Measurements from ENCODE around the gene MATCAP1. TPM values are rescaled to one million over a fixed set of nuclear protein-coding genes. Genes with fewer than 3 reads are reported as not detected.

MATCAP1 gene
- total and polyA plus RNA-seq, 2 of the 13 experiments (the other 11 are each of a cell fraction or from before 2014, with no cell fraction given) = 11.2 to 24.5 TPM

- Histone ChIP-seq H3K36me3 (replicated peaks in 1 of 2; ENCODE audit: control insufficient read depth in 1 of 2, insufficient read depth in 2 of 2, low read length in 2 of 2) (peaks cover 17 to 32% of the 10 kb centered on the region in 2 experiments; a peak in 4 of 5 replicates), H3K4me3 (replicated peaks in 1 of 3; ENCODE audit: insufficient read depth in 1 of 3, low read depth in 2 of 3, low read length in 3 of 3) (peak within 1 kb of the TSS; percentile 64 to 77 (median 73)), H4K20me1 (ENCODE audit: insufficient read depth, low read length) (peaks cover 9% of the 10 kb centered on the region; the same call in 1 of the 2 replicates), H3K27me3 (ENCODE audit: control insufficient read depth in 1 of 2, insufficient read depth in 2 of 2, low read length in 2 of 2) (no peaks in the 10 kb centered on the region; a peak in 1 of 5 replicates), H3K79me2 (ENCODE audit: insufficient read depth, low read length) (no peaks in the 10 kb centered on the region), H2AFZ (ENCODE audit: low read length) (no peak within 1 kb of the TSS), H3K9me3 (ENCODE audit: low read length) (no peaks in the 10 kb centered on the region), H3K4me1 (ENCODE audit: insufficient read depth, low read length) (peaks cover 21% of the 10 kb centered on the region), H3K4me2 (ENCODE audit: low read depth, low read length) (peak within 1 kb of the TSS; percentile 96), H3K27ac (ENCODE audit: extremely low read length, insufficient read depth, low read length) (peak within 1 kb of the TSS; percentile 1), H3K9ac (ENCODE audit: insufficient read depth, low read depth, low read length) (peak within 1 kb of the TSS; percentile 63)
- no TSS peak for BruUV-seq (replicated peaks)
- in situ Hi-C loops (cut with HindIII; ENCODE audit: extremely low pct_ligation_motif_present, low pct_unique_long_range_greater_than_20kb) = no loop called here
- 3% methylated on average over 13 of the region's 34 CpGs for WGBS (ENCODE audit: low lambda C conversion rate)
- ChIA-PET POLR2A (interaction anchor here (0.9 to 4.1 kb wide), 15 partner anchors 9 to 246 kb away, joined by 3 to 31 read pairs (median 6); partner anchors contain the start of genes CBFB, FBXL8, NOL3 and PHAF1), CTCF (ENCODE audit: low intra/inter-chr PET ratio, low total read pairs) (no interaction called here)
- intact Hi-C loops (cut with micrococcal nuclease; ENCODE audit: unreplicated experiment) = loop anchor here (10.0 kb wide), 1 partner anchor 256 kb away; no protein-coding TSS in a partner anchor
- FAIRE-seq (peak; percentile 52), DNase-seq (ENCODE audit: low spot score) (peak; percentile 56), ATAC-seq (peak; percentile 69)
- TF ChIP-seq NCOA5 (CRISPR knock-in tag; IDR thresholded peaks at IDR 0.05) = 0 out of 2 replicates have a peak, but pooled peaks have one; percentile 35
- peak; percentile 70; the same call in 1 of the 2 replicates for TF ChIP-seq ZNF567 (CRISPR knock-in tag; IDR thresholded peaks at IDR 0.05; ENCODE audit: borderline replicate concordance)
- peak; percentile 70; the same call in 1 of the 2 replicates for TF ChIP-seq POLR2G (IDR thresholded peaks at IDR 0.05; ENCODE audit: low read depth, low read length)
- no peak for TF ChIP-seq ZIK1 (CRISPR knock-in tag; IDR thresholded peaks at IDR 0.05; ENCODE audit: borderline replicate concordance, low read depth)
- TF ChIP-seq SNAPC5 (CRISPR knock-in tag; IDR thresholded peaks at IDR 0.05; ENCODE audit: borderline replicate concordance) = 0 out of 2 replicates have a peak, but pooled peaks have one; percentile 32
- 0 out of 2 replicates have a peak, but pooled peaks have one; percentile 27 for TF ChIP-seq ZNF788 (CRISPR knock-in tag; IDR thresholded peaks at IDR 0.05; ENCODE audit: borderline replicate concordance)
- TF ChIP-seq ZSCAN31 (CRISPR knock-in tag; IDR thresholded peaks at IDR 0.05; ENCODE audit: low read depth) = 0 out of 2 replicates have a peak, but pooled peaks have one; percentile 25
- peak; percentile 8; the same call in 1 of the 2 replicates for TF ChIP-seq CTCF (CRISPR knock-in tag; IDR thresholded peaks at IDR 0.05)
- peak; percentile 77; the same call in 1 of the 2 replicates for TF ChIP-seq USF2 (IDR thresholded peaks at IDR 0.05; ENCODE audit: low read depth, low read length)
- peak; percentile 94; the same call in 1 of the 2 replicates for TF ChIP-seq USF2 (CRISPR knock-in tag; IDR thresholded peaks at IDR 0.05; ENCODE audit: borderline replicate concordance)
- 0 out of 2 replicates have a peak, but pooled peaks have one; percentile 10 for TF ChIP-seq ZNF747 (CRISPR knock-in tag; IDR thresholded peaks at IDR 0.05; ENCODE audit: borderline replicate concordance)
- 0 out of 2 replicates have a peak, but pooled peaks have one; percentile 36 for TF ChIP-seq SP5 (CRISPR knock-in tag; IDR thresholded peaks at IDR 0.05; ENCODE audit: borderline replicate concordance, low read depth)
- TF ChIP-seq HNRNPK (IDR thresholded peaks at IDR 0.05; ENCODE audit: low read depth, low read length, poor library complexity, severe bottlenecking) = peak; percentile 68
- TF ChIP-seq ZNF749 (CRISPR knock-in tag; IDR thresholded peaks at IDR 0.05; ENCODE audit: borderline replicate concordance) = no peak
- TF ChIP-seq TCF12 (IDR thresholded peaks at IDR 0.05) = no peak
- TF ChIP-seq TCF12 (CRISPR knock-in tag; IDR thresholded peaks at IDR 0.05) = 0 out of 2 replicates have a peak, but pooled peaks have one; percentile 8
- TF ChIP-seq ZNF766 (CRISPR knock-in tag; IDR thresholded peaks at IDR 0.05; ENCODE audit: borderline replicate concordance) = no peak
- no peak for TF ChIP-seq ZBTB20 (CRISPR knock-in tag; IDR thresholded peaks at IDR 0.05; ENCODE audit: borderline replicate concordance, low read depth)
These were observed 32.8 kb downstream of the MATCAP1 start, which contains the start of gene B3GNT9 for GRCh38 chr16:67150833-67151396. Gene B3GNT9 (minus strand): TSS chr16:67150998. CDS start chr16:67150485, 513 bp downstream.

All from HepG2 (cell line).